ENCODE measurements around the gene RDH11.

- TF ChIP-seq EZH2 (IDR thresholded peaks at IDR 0.05; ENCODE audit: borderline replicate concordance, low read depth, low read length, severe bottlenecking) (no peak), CTCF (IDR thresholded peaks at IDR 0.05; ENCODE audit: extremely low read depth in 1 of 2, insufficient read depth in 1 of 2, low read depth in 1 of 2, low read length in 2 of 2) (no peak), POLR2A (IDR thresholded peaks at IDR 0.05; ENCODE audit: low read depth, low read length) (no peak), MAX (IDR thresholded peaks at IDR 0.05; ENCODE audit: insufficient read depth, insufficient read length) (no peak)
These were observed 21.5 kb downstream of the RDH11 start for GRCh38 chr14:67674139-67674479.

Data from endothelial cell of umbilical vein (primary cell).